Measurements from ENCODE around the gene MGLL. TPM values are rescaled to one million over a fixed set of nuclear protein-coding genes. Genes with fewer than 3 reads are reported as not detected.

Gene MGLL
- total RNA-seq, 1 donor from 2014 or later: 132 TPM

- intact Hi-C loops (cut with DNase I): no loop called here
- peaks cover under 1% of the 10 kb centered on the region for H3K36me3 ChIP-seq
- peak overlapping the region; percentile 81 for H3K4me3 ChIP-seq
- H3K4me1 ChIP-seq: peaks cover 58% of the 10 kb centered on the region
- peak; percentile 70 for DNase-seq
- no peak for TF ChIP-seq CTCF (IDR thresholded peaks at IDR 0.05)
- no peaks in the 10 kb centered on the region for H3K27me3 ChIP-seq (ENCODE audit: low read depth)
- H3K9me3 ChIP-seq: no peaks in the 10 kb centered on the region
- no peak for ATAC-seq
- H3K27ac ChIP-seq: peak overlapping the region; percentile 88
Measured at GRCh38 chr3:127821394-127821793, 921 bp downstream of the MGLL start.

GRCh38 chr3:127820826-127821313 is 1.4 kb downstream of the MGLL start:
- H3K4me1 ChIP-seq: peaks cover 62% of the 10 kb centered on the region
- H3K4me3 ChIP-seq: peak overlapping the region; percentile 81
- peak overlapping the region; percentile 88 for H3K27ac ChIP-seq
- peaks cover 6% of the 10 kb centered on the region for H3K36me3 ChIP-seq
- no peaks in the 10 kb centered on the region for H3K27me3 ChIP-seq (ENCODE audit: low read depth)
- no peak for TF ChIP-seq CTCF (IDR thresholded peaks at IDR 0.05)
- no peaks in the 10 kb centered on the region for H3K9me3 ChIP-seq
- intact Hi-C loops (cut with DNase I): no loop called here
- DNase-seq (no peak), ATAC-seq (peak in 1 of 2 donors; percentile 1)

DNA sequence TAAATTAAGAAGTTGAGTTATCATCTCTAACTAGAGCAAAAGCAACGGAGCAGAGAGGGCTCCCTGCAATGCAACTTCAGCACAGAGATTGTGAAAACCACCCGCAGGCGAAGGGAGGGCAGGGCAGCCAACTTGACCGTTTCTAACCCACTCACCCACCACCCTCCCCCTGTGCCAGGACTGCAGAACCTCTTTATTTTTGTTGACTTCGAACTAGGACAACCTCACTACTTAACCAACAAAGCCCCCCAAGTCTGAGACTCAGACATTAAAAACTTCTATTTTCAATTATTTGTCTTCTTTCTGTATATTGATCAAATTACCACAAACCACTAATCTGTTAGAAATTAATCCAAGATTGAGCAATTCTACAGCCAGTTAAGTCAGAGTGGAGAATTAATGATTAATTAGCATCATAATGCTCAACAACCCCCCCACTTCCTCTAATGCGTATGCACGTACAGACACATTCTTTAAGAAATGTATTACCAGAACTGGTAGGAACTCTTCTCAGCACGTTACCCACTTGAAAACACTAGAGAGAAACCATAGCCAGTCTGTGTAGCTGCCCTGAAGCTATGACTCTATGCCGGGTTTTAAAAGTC is 2.0 kb downstream of the MGLL start:
- H3K4me3 ChIP-seq: peak overlapping the region; percentile 81
- H3K27me3 ChIP-seq (ENCODE audit: low read depth): no peaks in the 10 kb centered on the region
- peaks cover 8% of the 10 kb centered on the region for H3K36me3 ChIP-seq
- no peaks in the 10 kb centered on the region for H3K9me3 ChIP-seq
- peak overlapping the region; percentile 88 for H3K27ac ChIP-seq
- H3K4me1 ChIP-seq: peaks cover 67% of the 10 kb centered on the region
- no peak for TF ChIP-seq CTCF (IDR thresholded peaks at IDR 0.05)
- DNase-seq (peak; percentile 76), ATAC-seq (peak; percentile 50 to 54)
- intact Hi-C loops (cut with DNase I): no loop called here

GRCh38 chr3:127819656-127820055 is 2.7 kb downstream of the MGLL start:
- Histone ChIP-seq H3K27ac (peak overlapping the region; percentile 88), H3K36me3 (peaks cover 8% of the 10 kb centered on the region), H3K4me3 (peak overlapping the region; percentile 81), H3K27me3 (ENCODE audit: low read depth) (no peaks in the 10 kb centered on the region), H3K4me1 (peaks cover 72% of the 10 kb centered on the region), H3K9me3 (no peaks in the 10 kb centered on the region)
- ATAC-seq: no peak
- no peak for TF ChIP-seq CTCF (IDR thresholded peaks at IDR 0.05)
- intact Hi-C loops (cut with DNase I): no loop called here
- no peak for DNase-seq

DNA sequence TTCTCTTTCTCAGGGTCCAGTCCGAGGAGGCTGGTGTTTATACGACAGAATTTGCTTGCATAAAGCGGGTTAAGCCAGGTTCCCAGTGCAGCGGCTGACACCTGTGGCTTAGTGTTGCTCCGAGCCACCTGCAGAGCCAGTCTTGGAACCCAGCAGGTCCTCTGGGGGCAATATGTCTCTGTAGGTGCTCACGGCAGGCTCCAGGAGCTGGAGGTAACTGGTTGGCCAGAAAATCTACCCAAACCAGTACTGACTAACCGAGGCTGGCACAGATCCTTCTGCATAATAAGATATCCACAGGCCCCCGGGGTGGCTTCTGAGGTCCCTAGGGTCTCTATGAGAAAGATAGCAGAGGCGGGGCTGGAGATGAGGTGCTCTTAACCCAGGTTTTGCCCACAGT is 3.2 kb downstream of the MGLL start:
- H3K9me3 ChIP-seq: no peaks in the 10 kb centered on the region
- intact Hi-C loops (cut with DNase I): no loop called here
- peaks cover 8% of the 10 kb centered on the region for H3K36me3 ChIP-seq
- H3K4me3 ChIP-seq: no peak overlapping the region
- H3K27me3 ChIP-seq (ENCODE audit: low read depth): no peaks in the 10 kb centered on the region
- H3K27ac ChIP-seq: peak overlapping the region; percentile 88
- H3K4me1 ChIP-seq: peaks cover 72% of the 10 kb centered on the region
- ATAC-seq (no peak), DNase-seq (no peak)
- TF ChIP-seq CTCF (IDR thresholded peaks at IDR 0.05): no peak
